H1 (cell line): ENCODE measurements around the gene GRIPAP1. TPM values are rescaled to one million over a fixed set of nuclear protein-coding genes. Genes with fewer than 3 reads are reported as not detected.

Experiments used
- BRCA1 ChIP-seq: IDR thresholded peaks from 2 replicates; pipeline ENCODE4 v1.6.1; 2012; ENCODE audit warnings: low read depth, low read length, improper control_type of control experiment
- EGR1 ChIP-seq: IDR thresholded peaks from 2 replicates; pipeline ENCODE4 v1.6.1; 2011; ENCODE audit warnings: low read depth, low read length, borderline replicate concordance
- RAD21 ChIP-seq, 2 experiments: IDR thresholded peaks in 1 of 2; conservative IDR thresholded peaks in 1 of 2; 2 replicates each; pipeline ENCODE4 v1.6.1; 2011; ENCODE audit warnings: low read depth in 2 of 2, low read length in 2 of 2, improper control_type of control experiment in 1 of 2, inconsistent platforms in 1 of 2, mild to moderate bottlenecking in 1 of 2, moderate library complexity in 1 of 2
- RXRA ChIP-seq: IDR thresholded peaks from 2 replicates; pipeline ENCODE4 v1.6.1; 2011; ENCODE audit warnings: low read depth, mild to moderate bottlenecking, low read length, moderate library complexity; ENCODE audit not compliant: insufficient read depth
- TAF7 ChIP-seq: optimal IDR thresholded peaks from 2 replicates; pipeline ENCODE3; 2011; ENCODE audit warnings: low read depth, mild to moderate bottlenecking, inconsistent platforms, low read length, moderate library complexity, borderline replicate concordance
- polyA plus RNA-seq, 7 experiments: library from polyadenylated mRNA; depleted of rRNA in 3 of 7; stranded (reverse) in 5 of 7; unstranded in 2 of 7; fragments of >200 nt in 5 of 7; fragments of 200-250 nt in 2 of 7; gene quantifications; 1 replicate in 5 of 7; 2 replicates in 1 of 7; 4 replicates in 1 of 7; pipeline versions ENCODE4 v1.2.1 to v1.2.3, GENCODE V29; 2011 to 2013; ENCODE audit warnings: missing spikeins in 2 of 7, mixed read lengths in 2 of 7
- total RNA-seq: library from RNA; stranded (reverse); fragmentation: NEBNext Ultra II Directional; extraction: Animal tissue kit (Norgen Biotek cat#: 25700); gene quantifications from 2 replicates; pipeline ENCODE4 v1.2.1, GENCODE V29; 2021

Gene GRIPAP1
- total and polyA plus RNA-seq, 2 of the 8 experiments (the other 6 are each of a cell fraction or from before 2014, with no cell fraction given) = 21.6 to 55.9 TPM

DNA sequence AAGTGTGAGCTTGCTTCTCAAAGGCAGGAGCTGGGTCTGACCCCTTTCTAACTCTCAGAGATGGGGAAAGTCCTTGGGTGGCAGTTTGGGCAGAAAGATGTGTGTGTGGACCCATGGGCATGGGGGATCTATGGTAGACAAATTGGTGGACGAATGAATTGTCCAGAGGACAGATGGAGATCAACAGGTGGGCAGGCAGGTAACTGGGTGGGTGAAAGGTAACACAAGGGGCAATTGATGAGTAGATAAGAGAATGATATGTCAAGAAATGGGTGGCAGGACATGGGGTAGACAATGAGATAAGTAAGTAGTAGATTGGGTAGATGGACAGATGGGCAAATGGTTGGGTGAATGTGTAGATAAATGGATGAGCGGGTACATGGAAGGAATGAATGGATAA is 27.5 kb downstream of the GRIPAP1 start (continued):
- TF ChIP-seq TAF7 (no peak), BRCA1 (no peak), RXRA (no peak), EGR1 (no peak), RAD21 (IDR thresholded peaks at IDR 0.05 in 1 of 2, conservative IDR thresholded peaks at IDR 0.05 in 1 of 2; ENCODE audit: low read depth in 2 of 2, low read length in 2 of 2) (no peak)
- TF ChIP-seq, all 59 proteins: peak for 0
